GM18499 (cell line): ENCODE data around the gene SCUBE2.
"Not testable (repeated sequence)": the region's sequence is repeated elsewhere in the genome, so short reads cannot be mapped to it uniquely, and the experiment has no call there.

Experiments used
- ATAC-seq: cut with Tn5 transposase; IDR thresholded peaks from one replicate; pipeline ENCODE4 v1.9.1; 2021; ENCODE audit warnings: moderate number of reproducible peaks; ENCODE audit not compliant: insufficient read depth, unreplicated experiment

Gene SCUBE2

GRCh38 chr11:9109858-9110731, 18.7 kb upstream of the SCUBE2 start:
- no peak for ATAC-seq

GRCh38 chr11:9104580-9104979, 13.2 kb upstream of the SCUBE2 start:
- ATAC-seq: no peak

DNA sequence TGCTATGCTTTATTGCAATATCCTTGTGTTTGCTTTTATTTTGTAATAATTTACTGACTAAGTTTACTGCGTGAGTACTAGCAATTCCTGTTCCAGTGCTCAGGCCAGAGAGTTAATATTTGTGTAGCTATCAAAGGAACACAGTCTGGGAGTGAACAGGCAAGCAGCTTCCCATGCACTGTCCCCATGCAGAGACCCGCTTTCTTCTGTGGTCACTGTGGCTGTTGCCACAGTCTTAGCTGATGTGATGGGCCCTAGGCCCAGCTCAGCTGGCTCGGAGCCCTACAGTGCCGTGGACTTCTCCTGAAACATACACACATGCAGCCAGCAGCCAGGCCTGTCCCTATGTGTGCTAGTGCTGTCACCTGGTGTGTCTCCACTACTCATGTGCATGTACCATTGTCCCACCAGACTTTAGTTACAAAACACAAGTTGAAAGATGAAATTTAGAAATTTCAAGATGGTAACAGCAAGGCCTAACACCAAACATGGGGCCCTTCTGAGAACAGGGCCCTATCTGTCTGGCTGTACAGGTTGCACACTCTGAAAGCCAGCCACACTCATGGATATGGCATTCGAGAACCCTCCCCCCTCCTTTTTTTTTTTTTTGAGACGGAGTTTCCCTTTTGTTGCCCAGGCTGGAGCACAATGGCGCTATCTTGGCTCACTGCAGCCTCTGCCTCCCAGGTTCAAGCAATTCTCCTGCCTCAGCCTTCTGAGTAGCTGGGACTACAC, 12.3 kb upstream of the SCUBE2 start:
- no peak for ATAC-seq

DNA sequence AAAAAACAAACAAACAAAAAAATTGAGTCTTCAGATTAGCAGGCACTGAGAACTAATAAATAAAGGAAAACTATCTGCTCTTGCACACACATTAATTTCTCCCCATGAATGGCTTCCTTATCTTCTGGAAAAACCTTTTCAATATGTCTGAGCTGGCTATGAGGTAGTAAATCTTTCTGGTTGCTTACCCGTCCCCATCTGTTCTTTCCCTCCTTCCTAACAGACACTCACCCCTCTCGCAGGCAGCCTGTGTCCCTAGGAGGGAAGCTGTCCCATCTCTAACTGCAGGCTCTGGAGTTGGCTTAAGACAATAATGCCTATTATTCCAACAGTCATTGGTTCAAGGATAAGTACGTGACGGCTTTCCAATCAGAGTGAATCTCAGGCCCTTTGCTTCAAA, 8.2 kb upstream of the SCUBE2 start:
- ATAC-seq: no peak

DNA sequence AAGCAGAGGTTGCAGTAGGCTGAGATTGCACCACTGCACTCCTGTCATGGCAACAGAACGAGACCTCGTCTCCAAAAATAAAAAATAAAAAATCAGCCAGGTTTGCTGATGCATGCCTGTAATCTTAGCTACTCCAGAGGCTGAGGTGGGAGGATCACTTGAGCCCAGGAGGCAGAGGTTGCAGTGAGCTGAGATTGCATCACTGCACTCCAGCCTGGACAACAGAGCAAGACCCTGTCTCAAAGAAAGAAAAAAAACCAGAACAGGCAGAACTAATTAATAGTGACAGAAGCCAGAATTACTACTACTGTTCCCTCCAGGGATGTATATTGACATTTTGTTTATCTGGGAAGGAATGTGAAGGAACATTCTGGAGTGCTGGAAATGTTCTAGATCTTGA, 7.1 kb upstream of the SCUBE2 start:
- ATAC-seq: not testable (repeated sequence)

DNA sequence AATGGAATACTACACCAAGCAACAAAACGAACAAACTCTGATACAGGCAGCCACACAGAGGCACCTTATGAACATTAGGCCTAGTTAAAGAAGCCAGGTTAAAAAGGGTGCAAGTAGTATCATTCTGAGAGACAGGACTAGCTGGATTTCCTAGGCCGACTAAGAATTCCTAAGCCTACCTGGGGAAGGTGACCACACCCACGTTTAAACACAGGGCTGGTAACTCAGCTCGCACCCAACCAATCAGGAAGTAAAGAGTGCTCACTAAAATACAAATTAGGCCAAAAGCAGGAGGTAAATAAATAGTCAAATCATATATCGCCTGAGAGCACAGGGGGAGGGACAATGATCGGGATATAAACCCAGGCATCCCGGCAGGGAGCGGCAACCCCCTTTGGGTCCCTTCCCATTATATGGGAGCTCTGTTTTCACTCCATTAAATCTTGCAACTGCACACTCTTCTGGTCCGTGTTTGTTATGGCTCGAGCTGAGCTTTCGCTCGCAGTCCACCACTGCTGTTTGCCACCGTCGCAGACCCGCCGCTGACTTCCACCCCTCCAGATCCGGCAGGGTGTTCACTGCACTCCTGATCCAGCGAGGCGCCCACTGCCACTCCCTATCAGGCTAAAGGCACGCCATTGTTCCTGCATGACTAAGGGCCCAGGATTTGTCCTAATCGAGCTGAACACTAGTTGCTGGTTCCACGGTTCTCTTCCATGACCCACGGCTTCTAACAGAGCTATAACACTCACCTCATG, 6.0 kb upstream of the SCUBE2 start:
- ATAC-seq: not testable (repeated sequence)

DNA sequence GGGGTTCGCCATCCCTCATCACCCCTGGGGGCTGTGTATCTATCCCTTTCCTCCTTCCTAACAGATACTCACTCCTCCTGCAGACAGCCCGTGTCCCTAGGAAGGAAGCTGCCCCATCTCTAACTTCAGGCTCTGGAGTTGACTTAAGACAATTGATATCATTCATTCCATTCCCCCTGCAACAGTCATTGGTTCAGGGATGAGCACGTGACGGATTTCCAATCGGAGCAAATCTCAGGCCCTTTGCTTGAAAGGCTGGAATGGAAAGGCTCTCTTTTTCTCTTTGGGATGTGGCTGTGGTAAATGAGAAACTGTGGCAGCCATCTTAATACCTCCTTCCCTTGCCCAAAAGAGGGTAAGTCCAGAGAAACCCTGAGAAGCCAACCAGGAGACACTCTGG, 5.0 kb upstream of the SCUBE2 start:
- no peak for ATAC-seq

DNA sequence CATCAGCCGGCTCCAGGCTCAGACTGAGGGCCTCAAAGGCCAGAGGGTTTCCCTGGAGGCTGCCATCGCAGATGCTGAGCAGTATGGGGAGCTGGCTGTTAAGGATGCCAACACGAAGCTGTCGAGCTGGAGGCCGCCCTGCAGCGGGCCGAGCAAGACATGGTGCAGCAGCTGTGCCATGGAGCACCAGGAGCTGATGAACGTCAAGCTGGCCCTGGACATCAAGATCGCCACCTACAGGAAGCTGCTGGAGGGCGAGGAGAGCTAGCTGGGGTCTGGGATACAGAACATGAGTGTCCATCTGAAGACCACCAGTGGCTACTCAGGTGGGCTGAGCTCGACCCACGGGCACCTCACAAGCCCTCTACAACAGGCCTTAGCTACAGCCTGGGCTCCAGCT, 4.0 kb upstream of the SCUBE2 start:
- no peak for ATAC-seq

DNA sequence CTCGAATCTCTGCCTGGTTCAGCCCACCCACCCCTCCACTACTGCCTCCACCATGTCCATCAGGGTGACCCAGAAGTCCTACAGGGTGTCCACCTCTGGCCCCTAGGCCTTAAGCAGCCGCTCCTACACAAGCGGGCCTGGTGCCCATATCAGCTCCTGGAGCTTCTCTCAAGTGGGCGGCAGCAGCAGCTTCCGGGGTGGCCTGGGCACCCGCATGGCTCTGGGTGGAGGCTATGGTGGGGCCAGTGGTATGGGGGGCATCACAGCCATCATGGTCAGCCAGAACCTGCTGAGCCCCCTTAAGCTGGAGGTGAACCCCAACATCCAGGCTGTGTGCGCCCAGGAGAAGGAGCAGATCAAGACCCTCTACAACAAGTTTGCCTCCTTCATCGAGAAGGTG, 3.0 kb upstream of the SCUBE2 start:
- no peak for ATAC-seq

GRCh38 chr11:9092853-9093778, 1.7 kb upstream of the SCUBE2 start:
- ATAC-seq: no peak

DNA sequence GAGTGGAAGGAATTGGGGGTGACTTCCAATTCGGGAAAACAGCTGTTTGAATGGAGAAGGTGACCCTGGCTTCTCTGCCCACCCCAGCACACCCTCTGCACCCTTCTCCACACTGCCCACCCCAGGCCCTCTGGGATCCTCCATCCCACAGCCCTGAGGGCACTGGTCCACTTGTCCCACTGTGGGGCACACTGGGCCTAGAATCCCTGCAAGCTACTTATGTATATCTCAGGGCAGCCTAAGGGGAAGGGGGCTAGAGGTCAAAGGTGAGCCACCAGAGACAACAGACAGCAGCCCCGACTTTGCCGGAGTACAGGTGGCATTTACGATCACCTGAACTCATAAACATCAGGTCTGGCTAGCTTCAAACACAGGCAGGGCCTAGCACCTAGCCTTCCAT, 673 bp upstream of the SCUBE2 start:
- ATAC-seq: no peak

DNA sequence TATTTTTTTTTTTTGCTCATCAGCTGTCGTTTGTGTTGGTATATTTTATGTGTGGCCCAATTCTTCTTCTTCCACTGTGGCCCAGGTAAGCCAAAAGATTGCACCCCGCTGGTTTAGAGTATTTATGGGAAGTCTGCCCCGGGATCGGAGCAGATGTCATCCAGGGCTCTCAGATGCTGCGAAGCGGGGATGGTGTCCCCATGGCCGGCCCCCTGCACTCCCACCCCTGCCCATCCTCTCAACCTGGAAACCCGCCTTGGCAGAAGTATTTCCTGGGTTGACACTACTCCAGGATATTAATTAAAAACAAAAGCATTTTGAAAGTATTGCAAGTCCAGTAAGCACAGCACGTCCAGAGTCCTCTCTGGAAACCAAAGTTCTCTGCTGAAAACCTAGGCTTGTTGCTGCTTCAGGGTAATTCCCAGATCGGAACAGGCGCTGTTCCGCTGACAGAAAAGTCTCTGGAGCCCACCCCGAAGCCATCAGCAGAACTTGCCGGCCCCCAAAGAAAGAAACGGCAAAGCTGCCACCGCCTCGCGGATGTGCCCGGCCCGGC, 833 bp downstream of the SCUBE2 start:
- ATAC-seq: no peak

DNA sequence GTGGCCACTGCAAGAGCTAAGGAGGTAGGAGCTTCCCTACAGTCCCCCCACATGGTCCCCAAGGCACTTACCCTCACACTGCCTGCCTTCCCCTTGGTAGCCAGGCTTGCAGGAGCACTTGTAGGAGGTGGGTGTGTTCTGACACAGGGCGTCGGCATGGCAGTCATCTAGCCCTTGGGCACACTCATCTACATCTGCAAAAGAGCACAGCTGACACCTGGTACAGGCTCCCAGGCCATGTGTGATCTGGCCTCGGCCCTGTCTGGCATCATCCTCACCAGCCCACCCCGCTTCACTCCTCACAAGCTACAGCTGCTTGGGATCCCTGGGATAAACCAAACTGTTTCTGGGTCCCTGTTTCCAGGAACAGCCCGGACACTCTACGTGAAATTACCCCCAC, 1.8 kb downstream of the SCUBE2 start:
- ATAC-seq: no peak

- ATAC-seq: no peak
Observed at GRCh38 chr11:9089061-9089460, 2.3 kb downstream of the SCUBE2 start.

DNA sequence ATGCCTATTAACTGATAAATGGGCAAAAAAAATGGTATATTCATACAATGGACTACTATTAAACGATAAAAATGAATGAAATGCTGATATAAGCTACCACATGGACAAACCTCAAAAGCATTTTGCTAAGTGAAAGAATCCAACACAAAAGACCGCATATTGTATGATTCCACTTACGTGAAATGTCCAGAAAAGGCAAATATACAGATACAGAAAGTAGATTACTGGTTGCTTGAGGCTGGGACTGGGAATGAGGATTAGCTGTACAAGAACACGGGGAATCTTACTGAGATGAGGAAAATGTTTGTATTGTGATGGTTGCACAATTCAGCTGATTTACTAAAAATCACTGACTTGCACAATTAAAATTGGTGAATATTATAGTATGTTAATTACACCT, 8.8 kb downstream of the SCUBE2 start:
- ATAC-seq: no peak

- no peak for ATAC-seq
Observed at GRCh38 chr11:9081153-9081552, 10.2 kb downstream of the SCUBE2 start.

- ATAC-seq: no peak
Observed at GRCh38 chr11:9078113-9079086, 13.0 kb downstream of the SCUBE2 start.

DNA sequence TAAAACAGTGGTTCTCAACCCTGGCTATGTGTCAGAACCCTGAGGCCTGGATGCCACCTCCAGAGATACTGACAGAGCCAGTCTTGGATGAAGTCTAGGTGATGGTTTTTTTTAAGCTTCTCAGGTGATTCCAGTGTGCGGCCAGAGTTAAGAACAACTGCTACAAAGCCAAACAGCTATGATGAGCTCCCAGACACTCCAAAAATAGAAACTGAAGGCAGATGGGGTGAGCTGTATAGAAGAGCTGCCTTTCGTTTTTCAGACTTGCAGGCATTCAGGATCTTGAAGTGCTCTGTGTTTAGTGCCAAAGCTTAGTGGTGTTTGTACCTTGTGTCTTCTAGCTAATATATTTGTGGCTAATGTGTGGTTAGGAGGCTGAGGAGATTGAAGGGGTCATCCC, 14.2 kb downstream of the SCUBE2 start:
- no peak for ATAC-seq

DNA sequence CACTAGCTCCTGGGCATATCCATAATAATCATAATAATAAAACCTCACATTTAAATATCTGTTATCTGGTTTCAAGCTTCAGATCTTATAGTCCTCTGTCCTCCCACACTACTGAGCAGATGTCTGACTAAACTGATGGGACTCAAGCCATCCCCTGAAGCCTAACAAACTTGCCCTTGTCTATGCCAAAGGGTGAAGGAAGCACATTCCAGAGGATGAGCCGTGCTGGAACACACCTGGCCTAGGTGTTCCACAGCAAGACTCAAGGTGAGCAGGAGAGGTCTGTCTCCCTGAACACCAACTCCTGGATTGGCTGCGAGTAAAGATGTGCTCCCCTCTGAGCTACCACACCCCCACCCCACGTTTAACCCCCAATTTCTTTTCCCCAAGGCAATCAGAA, 14.7 kb downstream of the SCUBE2 start:
- ATAC-seq: no peak
